ENCODE results near the gene ADAM12. TPM values are rescaled to one million over a fixed set of nuclear protein-coding genes. Genes with fewer than 3 reads are reported as not detected.

ADAM12 gene
- total and polyA plus RNA-seq, 2 of the 13 experiments (the other 11 are each of a cell fraction or from before 2014, with no cell fraction given), result not detected

DNA sequence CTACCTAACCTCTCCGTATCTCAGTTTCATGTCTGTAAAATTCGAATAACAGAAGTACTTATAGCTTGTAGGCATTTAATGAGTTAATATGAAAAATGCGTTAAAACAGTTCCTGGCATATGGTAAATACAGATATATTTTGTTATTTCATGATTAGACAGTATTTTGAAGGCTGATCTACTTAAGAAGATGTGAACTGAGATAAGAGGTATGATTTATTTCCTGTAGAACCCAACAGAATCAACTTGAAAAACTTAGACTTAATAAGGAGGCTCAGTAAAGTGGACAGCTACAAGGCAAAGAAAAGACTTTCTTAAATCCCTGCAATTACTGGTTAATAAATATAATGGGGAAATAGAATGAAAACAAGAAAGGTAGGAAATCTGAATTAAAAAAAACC, 388.6 kb downstream of the ADAM12 start:
- H2AFZ ChIP-seq (ENCODE audit: low read length), result no peak overlapping the region
- H3K9ac ChIP-seq (ENCODE audit: insufficient read depth, low read depth, low read length), result no peak overlapping the region
- H3K79me2 ChIP-seq (ENCODE audit: insufficient read depth, low read length), result no peaks in the 10 kb centered on the region
- no peak overlapping the region for H3K4me3 ChIP-seq (replicated peaks in 1 of 3; ENCODE audit: insufficient read depth in 1 of 3, low read depth in 2 of 3, low read length in 3 of 3)
- TF ChIP-seq HDAC6 (IDR thresholded peaks at IDR 0.05; ENCODE audit: low read depth, low read length) (no peak), MATR3 (CRISPR knock-in tag; IDR thresholded peaks at IDR 0.05) (no peak), ZNF749 (CRISPR knock-in tag; IDR thresholded peaks at IDR 0.05; ENCODE audit: borderline replicate concordance) (no peak), SALL2 (CRISPR knock-in tag; IDR thresholded peaks at IDR 0.05) (no peak), IKZF5 (CRISPR knock-in tag; IDR thresholded peaks at IDR 0.05) (no peak), ZNF230 (CRISPR knock-in tag; IDR thresholded peaks at IDR 0.05) (no peak), SOX13 (IDR thresholded peaks at IDR 0.05) (no peak), SOX13 (CRISPR knock-in tag; conservative IDR thresholded peaks at IDR 0.05 in 1 of 2, IDR thresholded peaks at IDR 0.05 in 1 of 2) (no peak), SKI (IDR thresholded peaks at IDR 0.05; ENCODE audit: partially characterized antibody) (no peak), ZNF589 (CRISPR knock-in tag; conservative IDR thresholded peaks at IDR 0.05) (no peak), TEAD2 (CRISPR knock-in tag; IDR thresholded peaks at IDR 0.05) (no peak), SNAPC2 (CRISPR knock-in tag; IDR thresholded peaks at IDR 0.05) (no peak)
- no TSS peak for BruUV-seq (replicated peaks)
- ChIA-PET CTCF (ENCODE audit: low intra/inter-chr PET ratio, low total read pairs) (no interaction called here), POLR2A (no interaction called here)
- no peaks in the 10 kb centered on the region for H3K9me3 ChIP-seq (ENCODE audit: low read length)
- H3K36me3 ChIP-seq (replicated peaks in 1 of 2; ENCODE audit: control insufficient read depth in 1 of 2, insufficient read depth in 2 of 2, low read length in 2 of 2), result no peaks in the 10 kb centered on the region
- FAIRE-seq, result no peak
- in situ Hi-C loops (cut with HindIII; ENCODE audit: extremely low pct_ligation_motif_present, low pct_unique_long_range_greater_than_20kb), result loop anchor here (25.0 kb wide), 1 partner anchor 388 kb away; the partner anchor contains the start of gene ADAM12
- no peak for DNase-seq (ENCODE audit: low spot score)
- H3K27me3 ChIP-seq (ENCODE audit: control insufficient read depth in 1 of 2, insufficient read depth in 2 of 2, low read length in 2 of 2), result peaks cover 1 to 30% of the 10 kb centered on the region in 2 experiments; a peak in 4 of 5 replicates
- intact Hi-C loops (cut with micrococcal nuclease; ENCODE audit: unreplicated experiment), result no loop called here
- no peak overlapping the region for H3K27ac ChIP-seq (ENCODE audit: extremely low read length, insufficient read depth, low read length)
- no peak for ATAC-seq
- H4K20me1 ChIP-seq (ENCODE audit: insufficient read depth, low read length), result no peaks in the 10 kb centered on the region
- WGBS (ENCODE audit: low lambda C conversion rate), result 8% methylated on average over 3 of the region's 3 CpGs
- no peak overlapping the region for H3K4me2 ChIP-seq (ENCODE audit: low read depth, low read length)
- H3K4me1 ChIP-seq (ENCODE audit: insufficient read depth, low read length), result no peaks in the 10 kb centered on the region
